HEK293 (cell line): Measurements from ENCODE around the gene SAMD4B.

Experiments used
- EGR2 ChIP-seq: fragments of 450-650 bp; formaldehyde crosslinking; IDR thresholded peaks from 2 replicates; pipeline ENCODE4 v1.5.1; 2016; ENCODE audit warnings: low read depth, missing biosample characterization, missing genetic modification characterization
- ELK4 ChIP-seq: IDR thresholded peaks from 2 replicates; pipeline ENCODE4 v1.6.1; 2011; ENCODE audit warnings: mild to moderate bottlenecking, low read depth, low read length, borderline replicate concordance
- FEZF1 ChIP-seq: fragments of 450-650 bp; formaldehyde crosslinking; IDR thresholded peaks from 2 replicates; pipeline ENCODE4 v1.5.1; 2016; ENCODE audit warnings: missing biosample characterization, missing genetic modification characterization
- INSM2 ChIP-seq: fragments of 450-650 bp; formaldehyde crosslinking; IDR thresholded peaks from 2 replicates; pipeline ENCODE4 v1.5.1; 2016; ENCODE audit warnings: missing biosample characterization, missing genetic modification characterization
- KLF10 ChIP-seq: fragments of 450-650 bp; IDR thresholded peaks from 2 replicates; pipeline ENCODE4 v1.5.1; 2018; ENCODE audit warnings: missing biosample characterization, mild to moderate bottlenecking, missing genetic modification characterization
- KLF16 ChIP-seq: fragments of 450-650 bp; formaldehyde crosslinking; IDR thresholded peaks from 2 replicates; pipeline ENCODE4 v1.5.1; 2017; ENCODE audit warnings: missing biosample characterization, missing genetic modification characterization
- OVOL3 ChIP-seq: fragments of 450-650 bp; formaldehyde crosslinking; IDR thresholded peaks from 2 replicates; pipeline ENCODE4 v1.5.1; 2016; ENCODE audit warnings: missing biosample characterization, missing genetic modification characterization
- PATZ1 ChIP-seq: fragments of 450-650 bp; formaldehyde crosslinking; IDR thresholded peaks from 2 replicates; pipeline ENCODE4 v1.5.1; 2016; ENCODE audit warnings: missing biosample characterization, missing genetic modification characterization
- TCF7L2 ChIP-seq: IDR thresholded peaks from 2 replicates; pipeline ENCODE4 v1.6.1; 2011; ENCODE audit warnings: low read depth, mild to moderate bottlenecking, inconsistent platforms, low read length, moderate library complexity, borderline replicate concordance
- ZBTB7A ChIP-seq: fragments of 450-650 bp; formaldehyde crosslinking; IDR thresholded peaks from 2 replicates; pipeline ENCODE4 v1.5.1; 2016; ENCODE audit warnings: low read depth, missing biosample characterization, missing genetic modification characterization
- ZEB2 ChIP-seq: fragments of 450-650 bp; formaldehyde crosslinking; IDR thresholded peaks from 2 replicates; pipeline ENCODE4 v1.5.1; 2016; ENCODE audit warnings: missing biosample characterization, missing genetic modification characterization
- ZIC2 ChIP-seq: fragments of 450-650 bp; formaldehyde crosslinking; IDR thresholded peaks from 2 replicates; pipeline ENCODE4 v1.5.1; 2016; ENCODE audit warnings: missing biosample characterization, missing genetic modification characterization
- ZNF132 ChIP-seq: fragments of 450-650 bp; formaldehyde crosslinking; IDR thresholded peaks from 2 replicates; pipeline ENCODE4 v1.5.1; 2017; ENCODE audit warnings: missing biosample characterization, missing genetic modification characterization, borderline replicate concordance
- ZNF155 ChIP-seq: fragments of 450-650 bp; formaldehyde crosslinking; IDR thresholded peaks from 2 replicates; pipeline ENCODE4 v1.5.1; 2016; ENCODE audit warnings: missing biosample characterization, missing genetic modification characterization
- ZNF157 ChIP-seq: fragments of 450-650 bp; formaldehyde crosslinking; IDR thresholded peaks from 2 replicates; pipeline ENCODE4 v1.5.1; 2016; ENCODE audit warnings: missing biosample characterization, missing genetic modification characterization
- ZNF175 ChIP-seq: fragments of 450-650 bp; formaldehyde crosslinking; IDR thresholded peaks from 2 replicates; pipeline ENCODE4 v1.5.1; 2016; ENCODE audit warnings: missing biosample characterization, missing genetic modification characterization
- ZNF221 ChIP-seq: fragments of 450-650 bp; formaldehyde crosslinking; IDR thresholded peaks from 2 replicates; pipeline ENCODE4 v1.5.1; 2017; ENCODE audit warnings: missing biosample characterization, missing genetic modification characterization, borderline replicate concordance
- ZNF23 ChIP-seq: fragments of 450-650 bp; formaldehyde crosslinking; IDR thresholded peaks from 2 replicates; pipeline ENCODE4 v1.5.1; 2016; ENCODE audit warnings: missing biosample characterization, missing genetic modification characterization, borderline replicate concordance
- ZNF274 ChIP-seq, 2 experiments: fragments of 200-500 bp in 1 of 2; fragments of 450-650 bp in 1 of 2; sonication (Bioruptor generic) in 1 of 2; formaldehyde crosslinking in 1 of 2; IDR thresholded peaks; 2 replicates each; pipeline versions ENCODE4 v1.5.1 to v1.6.1; 2014 to 2016; ENCODE audit warnings: borderline replicate concordance in 1 of 2, inconsistent platforms in 1 of 2, low read length in 1 of 2, missing biosample characterization in 1 of 2, missing genetic modification characterization in 1 of 2
- ZNF354C ChIP-seq: fragments of 450-650 bp; formaldehyde crosslinking; IDR thresholded peaks from 2 replicates; pipeline ENCODE4 v1.5.1; 2016; ENCODE audit warnings: missing biosample characterization, missing genetic modification characterization, low read depth, borderline replicate concordance
- ZNF391 ChIP-seq: fragments of 450-650 bp; formaldehyde crosslinking; IDR thresholded peaks from 2 replicates; pipeline ENCODE4 v1.5.1; 2016; ENCODE audit warnings: low read depth, missing biosample characterization, missing genetic modification characterization, borderline replicate concordance
- ZNF449 ChIP-seq: fragments of 450-650 bp; formaldehyde crosslinking; IDR thresholded peaks from 2 replicates; pipeline ENCODE4 v1.5.1; 2017; ENCODE audit warnings: missing biosample characterization, mild to moderate bottlenecking, missing genetic modification characterization, moderate library complexity
- ZNF473 ChIP-seq: fragments of 450-650 bp; formaldehyde crosslinking; IDR thresholded peaks from 2 replicates; pipeline ENCODE4 v1.5.1; 2017; ENCODE audit warnings: missing biosample characterization, missing genetic modification characterization
- ZNF48 ChIP-seq: fragments of 450-650 bp; formaldehyde crosslinking; IDR thresholded peaks from 2 replicates; pipeline ENCODE4 v1.5.1; 2016; ENCODE audit warnings: missing biosample characterization, missing genetic modification characterization
- ZNF501 ChIP-seq: fragments of 450-650 bp; formaldehyde crosslinking; IDR thresholded peaks from 2 replicates; pipeline ENCODE4 v1.5.1; 2016; ENCODE audit warnings: missing biosample characterization, missing genetic modification characterization
- ZNF596 ChIP-seq: fragments of 450-650 bp; IDR thresholded peaks from 2 replicates; pipeline ENCODE4 v1.5.0; 2018; ENCODE audit warnings: missing biosample characterization, mild to moderate bottlenecking, missing genetic modification characterization, moderate library complexity
- ZNF624 ChIP-seq: fragments of 450-650 bp; formaldehyde crosslinking; IDR thresholded peaks from 2 replicates; pipeline ENCODE4 v1.5.1; 2017; ENCODE audit warnings: missing biosample characterization, missing genetic modification characterization
- ZNF677 ChIP-seq: fragments of 450-650 bp; IDR thresholded peaks from 2 replicates; pipeline ENCODE4 v1.5.0; 2018; ENCODE audit warnings: missing biosample characterization, mild to moderate bottlenecking, missing genetic modification characterization, moderate library complexity
- ZNF704 ChIP-seq: fragments of 450-650 bp; formaldehyde crosslinking; IDR thresholded peaks from 2 replicates; pipeline ENCODE4 v1.5.1; 2016; ENCODE audit warnings: missing biosample characterization, missing genetic modification characterization
- ZNF76 ChIP-seq: fragments of 450-650 bp; formaldehyde crosslinking; IDR thresholded peaks from 2 replicates; pipeline ENCODE4; 2016; ENCODE audit warnings: low read depth, missing biosample characterization, missing genetic modification characterization, borderline replicate concordance
- ZNF777 ChIP-seq: fragments of 450-650 bp; formaldehyde crosslinking; IDR thresholded peaks from 2 replicates; pipeline ENCODE4 v1.5.1; 2017; ENCODE audit warnings: missing biosample characterization, missing genetic modification characterization, borderline replicate concordance
- ZNF785 ChIP-seq: fragments of 450-650 bp; formaldehyde crosslinking; IDR thresholded peaks from 2 replicates; pipeline ENCODE4 v1.5.1; 2016; ENCODE audit warnings: missing biosample characterization, missing genetic modification characterization
- ZNF837 ChIP-seq: fragments of 450-650 bp; formaldehyde crosslinking; IDR thresholded peaks from 2 replicates; pipeline ENCODE4 v1.5.1; 2016; ENCODE audit warnings: missing biosample characterization, missing genetic modification characterization

SAMD4B gene

GRCh38 chr19:39412100-39412866, 70.1 kb downstream of the SAMD4B start, which contains the start of gene PLEKHG2 (continued):
- TF ChIP-seq ZNF221 (tag by site-specific recombination), result peak; percentile 99
- 0 out of 2 replicates have a peak, but pooled peaks have one; percentile 68 for TF ChIP-seq ZNF596 (tag by site-specific recombination)
- TF ChIP-seq ZNF155 (tag by site-specific recombination), result no peak
- TF ChIP-seq ZNF132 (tag by site-specific recombination), result no peak
- TF ChIP-seq ZNF501, result peak; percentile 96
- TF ChIP-seq ZNF157, result no peak
- no peak for TF ChIP-seq FEZF1 (tag by site-specific recombination)
- TF ChIP-seq ZNF624 (tag by site-specific recombination), result peak; percentile 81; the same call in 1 of the 2 replicates
- TF ChIP-seq ZNF23 (tag by site-specific recombination), result no peak
- TF ChIP-seq ZNF704, result no peak
- TF ChIP-seq KLF16 (tag by site-specific recombination), result peak; percentile 98
- peak; percentile 97 for TF ChIP-seq ZEB2 (tag by site-specific recombination)
- TF ChIP-seq ZNF391, result peak; percentile 99
- TF ChIP-seq KLF10 (tag by site-specific recombination), result peak; percentile 97
- TF ChIP-seq ZNF354C, result no peak
- TF ChIP-seq EGR2 (tag by site-specific recombination), result peak; percentile 92
- peak; percentile 100 for TF ChIP-seq PATZ1 (tag by site-specific recombination)
- peak; percentile 82 for TF ChIP-seq ZNF677 (tag by site-specific recombination)
- TF ChIP-seq ZNF777, result peak; percentile 75; the same call in 1 of the 2 replicates
- TF ChIP-seq ZNF785 (tag by site-specific recombination), result peak; percentile 96
- TF ChIP-seq ZBTB7A (tag by site-specific recombination), result peak; percentile 100
- no peak for TF ChIP-seq ZNF175
- TF ChIP-seq ZNF449, result peak; percentile 89
- TF ChIP-seq OVOL3 (tag by site-specific recombination), result peak; percentile 79
- peak; percentile 97 for TF ChIP-seq ZIC2 (tag by site-specific recombination)
- peak; percentile 79 for TF ChIP-seq INSM2 (tag by site-specific recombination)
- no peak for TF ChIP-seq ZNF274 (IDR thresholded peaks at IDR 0.05; ENCODE audit: low read length)
- TF ChIP-seq ZNF274 (tag by site-specific recombination; IDR thresholded peaks at IDR 0.05; ENCODE audit: borderline replicate concordance), result no peak
- no peak for TF ChIP-seq ZNF473 (tag by site-specific recombination)
- peak; percentile 58 for TF ChIP-seq ZNF76 (tag by site-specific recombination)
- no peak for TF ChIP-seq ZNF48 (tag by site-specific recombination)
- TF ChIP-seq ZNF837 (tag by site-specific recombination), result no peak
- TF ChIP-seq TCF7L2, result no peak
- TF ChIP-seq ELK4, result no peak; the same call in 1 of the 2 replicates
